ENCODE data around the gene PDCD10. TPM values are rescaled to one million over a fixed set of nuclear protein-coding genes. Genes with fewer than 3 reads are reported as not detected.

PDCD10 gene
- total and polyA plus RNA-seq, 2 donors (not counting 1 experiment from before 2014, with no cell fraction given) = 25.7 to 58.0 TPM

GRCh38 chr3:167743799-167744198, 9.1 kb upstream of the PDCD10 start:
- peaks cover 40% of the 10 kb centered on the region for H3K79me2 ChIP-seq (ENCODE audit: control insufficient read depth, insufficient read depth, low read length)
- H3K4me2 ChIP-seq (replicated peaks; ENCODE audit: low read depth, low read length, poor library complexity, severe bottlenecking) = no peak overlapping the region
- H3K9me3 Mint-ChIP-seq (ENCODE audit: insufficient read depth) = no peaks in the 10 kb centered on the region
- H2AFZ ChIP-seq (ENCODE audit: insufficient read depth, low read depth, low read length, poor library complexity, severe bottlenecking) = no peak overlapping the region
- H3K36me3 ChIP-seq (replicated peaks in 1 of 2; ENCODE audit: control extremely low read depth in 1 of 2, control insufficient read depth in 1 of 2, extremely low read depth in 1 of 2, insufficient read depth in 2 of 2, low read length in 1 of 2) = no peaks in the 10 kb centered on the region
- H3K9me3 ChIP-seq (ENCODE audit: control extremely low read depth in 1 of 3, control insufficient read depth in 2 of 3, insufficient read depth in 1 of 3, low read length in 2 of 3) = peaks cover 0 to 4% (median 1%) of the 10 kb centered on the region in 3 donors
- H3K4me1 ChIP-seq (ENCODE audit: control insufficient read depth in 2 of 2, insufficient read depth in 2 of 2, low read length in 2 of 2) = peaks cover 7 to 16% of the 10 kb centered on the region in 2 donors
- peaks cover 31% of the 10 kb centered on the region for H3K4me1 Mint-ChIP-seq
- POLR2A ChIA-PET = no interaction called here
- H3K27me3 Mint-ChIP-seq = no peaks in the 10 kb centered on the region
- TF ChIP-seq, protein P1, sequence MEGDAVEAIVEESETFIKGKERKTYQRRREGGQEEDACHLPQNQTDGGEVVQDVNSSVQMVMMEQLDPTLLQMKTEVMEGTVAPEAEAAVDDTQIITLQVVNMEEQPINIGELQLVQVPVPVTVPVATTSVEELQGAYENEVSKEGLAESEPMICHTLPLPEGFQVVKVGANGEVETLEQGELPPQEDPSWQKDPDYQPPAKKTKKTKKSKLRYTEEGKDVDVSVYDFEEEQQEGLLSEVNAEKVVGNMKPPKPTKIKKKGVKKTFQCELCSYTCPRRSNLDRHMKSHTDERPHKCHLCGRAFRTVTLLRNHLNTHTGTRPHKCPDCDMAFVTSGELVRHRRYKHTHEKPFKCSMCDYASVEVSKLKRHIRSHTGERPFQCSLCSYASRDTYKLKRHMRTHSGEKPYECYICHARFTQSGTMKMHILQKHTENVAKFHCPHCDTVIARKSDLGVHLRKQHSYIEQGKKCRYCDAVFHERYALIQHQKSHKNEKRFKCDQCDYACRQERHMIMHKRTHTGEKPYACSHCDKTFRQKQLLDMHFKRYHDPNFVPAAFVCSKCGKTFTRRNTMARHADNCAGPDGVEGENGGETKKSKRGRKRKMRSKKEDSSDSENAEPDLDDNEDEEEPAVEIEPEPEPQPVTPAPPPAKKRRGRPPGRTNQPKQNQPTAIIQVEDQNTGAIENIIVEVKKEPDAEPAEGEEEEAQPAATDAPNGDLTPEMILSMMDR (IDR thresholded peaks at IDR 0.05) = no peak
- no peak for TF ChIP-seq EZH2 (IDR thresholded peaks at IDR 0.05; ENCODE audit: borderline replicate concordance, insufficient read depth, low read depth, low read length, poor library complexity, severe bottlenecking)
- intact Hi-C loops (cut with micrococcal nuclease) = no loop called here
- H3K9ac ChIP-seq (ENCODE audit: low read length) = no peak overlapping the region
- CTCF ChIA-PET = interaction anchor here (1.4 kb wide), 1 partner anchor 12 kb away, joined by 4 read pairs; no protein-coding TSS in a partner anchor
- no peak overlapping the region for H3K4me3 Mint-ChIP-seq
- WGBS (ENCODE audit: insufficient coverage) = 73% methylated on average over 2 of the region's 2 CpGs
- H4K20me1 ChIP-seq (ENCODE audit: control insufficient read depth, insufficient read depth, low read length, poor library complexity, severe bottlenecking) = no peaks in the 10 kb centered on the region
- no peak overlapping the region for H3K27ac ChIP-seq (ENCODE audit: low read length in 2 of 2)
- no peak overlapping the region for H3K27ac Mint-ChIP-seq
- DNase-seq (no peak), ATAC-seq (ENCODE audit: low read depth) (no peak)
- no peaks in the 10 kb centered on the region for H3K27me3 ChIP-seq (replicated peaks in 1 of 4; ENCODE audit: control extremely low read depth in 1 of 4, control insufficient read depth in 3 of 4, insufficient read depth in 4 of 4, low read length in 3 of 4)
- H3K4me3 ChIP-seq (ENCODE audit: control extremely low read depth in 1 of 5, extremely low read depth in 1 of 5, insufficient read depth in 1 of 5, low read depth in 2 of 5, low read length in 4 of 5) = no peak overlapping the region

DNA sequence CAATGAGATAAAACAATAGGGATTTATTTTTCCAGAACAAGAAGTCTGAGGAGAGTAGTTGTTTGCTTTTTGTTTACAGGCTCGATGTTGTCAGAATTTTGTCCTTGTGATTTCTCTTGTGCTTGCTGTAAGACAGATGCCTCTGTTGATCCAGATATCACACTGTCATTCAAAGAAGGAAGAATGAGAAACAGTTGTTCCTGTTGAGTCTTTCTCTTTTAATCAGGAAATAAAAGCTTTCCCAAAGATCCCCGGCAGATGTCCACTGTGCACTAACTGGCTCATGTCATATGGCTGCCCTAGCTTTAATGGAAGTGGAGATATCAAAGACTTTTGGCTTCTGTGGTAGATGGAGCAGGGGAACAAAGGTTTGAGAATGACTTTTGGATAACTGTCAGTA, 7.6 kb upstream of the PDCD10 start:
- H4K20me1 ChIP-seq (ENCODE audit: control insufficient read depth, insufficient read depth, low read length, poor library complexity, severe bottlenecking) = no peaks in the 10 kb centered on the region
- H3K27me3 ChIP-seq (replicated peaks in 1 of 4; ENCODE audit: control extremely low read depth in 1 of 4, control insufficient read depth in 3 of 4, insufficient read depth in 4 of 4, low read length in 3 of 4) = no peaks in the 10 kb centered on the region
- TF ChIP-seq, protein P1 (IDR thresholded peaks at IDR 0.05) = no peak
- TF ChIP-seq EZH2 (IDR thresholded peaks at IDR 0.05; ENCODE audit: borderline replicate concordance, insufficient read depth, low read depth, low read length, poor library complexity, severe bottlenecking) = no peak
- H3K4me2 ChIP-seq (replicated peaks; ENCODE audit: low read depth, low read length, poor library complexity, severe bottlenecking) = no peak overlapping the region
- H3K27me3 Mint-ChIP-seq = no peaks in the 10 kb centered on the region
- ATAC-seq (ENCODE audit: low read depth) (no peak), DNase-seq (no peak)
- H3K27ac ChIP-seq (ENCODE audit: low read length in 2 of 2) = no peak overlapping the region
- peaks cover 0 to 3% (median 0%) of the 10 kb centered on the region in 3 donors for H3K9me3 ChIP-seq (ENCODE audit: control extremely low read depth in 1 of 3, control insufficient read depth in 2 of 3, insufficient read depth in 1 of 3, low read length in 2 of 3)
- ChIA-PET CTCF (interaction anchor here (0.8 to 3.1 kb wide), 4 partner anchors 51 to 361 kb away, joined by 3 to 25 read pairs (median 11); partner anchors contain the start of gene ZBBX), POLR2A (no interaction called here)
- no peaks in the 10 kb centered on the region for H3K9me3 Mint-ChIP-seq (ENCODE audit: insufficient read depth)
- H3K4me3 ChIP-seq (ENCODE audit: control extremely low read depth in 1 of 5, extremely low read depth in 1 of 5, insufficient read depth in 1 of 5, low read depth in 2 of 5, low read length in 4 of 5) = no peak overlapping the region
- H3K79me2 ChIP-seq (ENCODE audit: control insufficient read depth, insufficient read depth, low read length) = peaks cover 52% of the 10 kb centered on the region
- intact Hi-C loops (cut with micrococcal nuclease) = no loop called here
- H3K4me1 Mint-ChIP-seq = peaks cover 32% of the 10 kb centered on the region
- H3K4me1 ChIP-seq (ENCODE audit: control insufficient read depth in 2 of 2, insufficient read depth in 2 of 2, low read length in 2 of 2) = peaks cover 7 to 12% of the 10 kb centered on the region in 2 donors
- H2AFZ ChIP-seq (ENCODE audit: insufficient read depth, low read depth, low read length, poor library complexity, severe bottlenecking) = no peak overlapping the region
- no CpG with 5 or more reads among the region's 2 CpGs for whole genome bisulfite sequencing (ENCODE audit: insufficient coverage)
- H3K27ac Mint-ChIP-seq = no peak overlapping the region
- H3K36me3 ChIP-seq (replicated peaks in 1 of 2; ENCODE audit: control extremely low read depth in 1 of 2, control insufficient read depth in 1 of 2, extremely low read depth in 1 of 2, insufficient read depth in 2 of 2, low read length in 1 of 2) = no peaks in the 10 kb centered on the region
- H3K9ac ChIP-seq (ENCODE audit: low read length) = no peak overlapping the region
- H3K4me3 Mint-ChIP-seq = no peak overlapping the region
